AG08395 (cell line): ENCODE data around the gene TPCN2.
"Not testable (repeated sequence)": the region's sequence is repeated elsewhere in the genome, so short reads cannot be mapped to it uniquely, and the experiment has no call there.

Experiments used
- DNase-seq: peaks from one replicate; pipeline ENCODE4 v3.0.0; 2012; ENCODE audit warnings: mixed read lengths, low spot score

Gene TPCN2

DNA sequence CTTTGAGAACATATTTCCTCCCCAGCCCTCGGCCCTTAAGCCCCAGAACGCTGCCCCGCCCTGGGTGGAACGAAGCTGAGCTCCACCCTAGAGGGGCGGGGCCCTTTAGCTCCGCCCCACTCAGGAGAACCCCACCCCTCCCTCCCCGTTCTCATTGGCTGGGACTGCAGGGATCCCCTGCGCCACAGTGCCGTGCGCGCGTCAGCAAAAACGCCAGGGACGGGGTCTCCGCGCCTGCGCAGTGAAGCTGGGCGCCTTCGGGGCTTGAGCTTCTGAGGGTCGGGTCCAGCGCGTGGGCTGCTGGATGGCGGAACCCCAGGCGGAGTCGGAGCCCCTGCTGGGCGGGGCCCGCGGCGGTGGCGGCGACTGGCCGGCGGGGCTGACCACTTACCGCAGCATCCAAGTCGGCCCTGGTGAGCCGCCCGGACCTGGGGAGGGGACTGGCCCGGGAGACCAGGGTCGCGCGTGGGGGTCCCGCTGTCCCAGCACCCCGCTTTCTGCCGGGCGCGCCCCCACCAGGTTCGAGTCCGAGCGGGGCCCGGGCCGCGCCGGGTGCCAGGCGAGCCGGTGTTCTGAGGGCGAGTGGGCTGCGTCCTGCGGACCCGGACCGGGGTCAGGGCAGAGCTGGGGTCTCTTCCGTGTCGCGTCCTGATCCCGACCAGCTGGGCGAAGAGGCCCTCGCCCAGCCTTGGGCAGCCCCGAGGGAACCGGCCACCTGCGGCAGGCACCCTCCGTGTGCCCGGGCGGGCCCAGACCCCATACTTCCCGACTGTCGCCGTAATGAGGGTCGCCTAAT, at the start of gene TPCN2:
TPCN2 (plus strand) TSS at position 239 of the 796 bp plus-strand sequence; CDS start at position 305, 66 bp downstream.
- DNase-seq: peak; percentile 99

DNA sequence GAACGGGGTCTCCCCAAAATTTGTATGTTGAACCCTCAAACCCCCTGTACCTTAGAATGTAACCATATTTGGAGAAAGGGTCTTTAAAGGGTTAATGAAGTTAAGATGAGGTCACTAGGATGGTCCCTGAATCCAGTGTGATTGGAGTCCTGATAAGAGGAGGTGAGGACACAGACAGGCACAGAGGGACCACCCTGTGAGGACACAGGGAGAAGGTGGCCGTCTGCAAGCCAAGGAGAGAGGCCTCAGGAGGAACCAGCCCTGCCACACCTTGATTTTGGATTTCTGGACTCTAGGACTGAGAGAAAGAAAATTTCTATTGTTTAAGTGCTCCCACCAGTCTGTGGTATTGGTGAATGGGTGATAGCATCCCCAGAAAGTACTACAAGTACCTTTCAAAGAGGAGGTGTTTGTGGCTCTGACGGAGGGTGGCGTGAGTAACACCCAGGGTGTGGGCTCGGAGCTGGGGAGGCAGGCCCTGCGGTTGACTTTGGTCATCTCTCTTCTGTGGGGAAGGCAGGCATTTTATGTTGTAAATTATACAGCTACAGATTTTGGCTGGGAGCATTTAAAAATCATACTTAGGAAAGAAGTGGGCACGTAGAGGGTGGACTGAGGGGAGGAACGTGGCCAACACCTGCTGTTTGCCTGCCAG, 49.5 kb upstream of the TPCN2 start:
- no peak for DNase-seq

DNA sequence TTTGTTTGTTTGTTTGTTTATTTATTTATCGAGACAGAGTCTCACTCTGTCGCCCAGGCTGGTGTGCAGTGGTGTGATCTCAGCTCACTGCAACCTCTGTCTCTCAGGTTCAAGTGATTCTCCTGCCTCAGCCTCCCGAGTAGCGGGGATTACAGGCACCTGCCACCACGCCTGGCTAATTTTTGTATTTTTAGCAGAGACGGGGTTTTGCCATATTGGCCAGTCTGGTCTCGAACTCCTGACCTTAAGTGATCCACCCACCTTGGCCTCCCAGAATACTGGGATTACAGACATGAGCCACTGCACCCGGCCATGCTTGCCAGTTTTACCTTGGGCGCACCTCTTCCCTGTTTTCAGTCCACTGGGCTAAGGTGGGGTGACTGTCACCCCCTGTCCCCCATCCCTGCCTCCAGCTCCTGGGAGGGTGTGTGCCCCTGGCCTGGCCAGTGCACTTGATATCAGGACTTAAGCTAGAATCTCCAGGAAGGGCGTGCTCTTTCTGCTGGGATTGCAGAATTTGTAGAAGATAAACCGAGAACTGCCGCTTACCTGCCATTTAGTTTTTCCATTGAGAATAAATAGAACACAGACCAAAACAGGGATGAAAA, 48.9 kb upstream of the TPCN2 start:
- not testable (repeated sequence) for DNase-seq

DNA sequence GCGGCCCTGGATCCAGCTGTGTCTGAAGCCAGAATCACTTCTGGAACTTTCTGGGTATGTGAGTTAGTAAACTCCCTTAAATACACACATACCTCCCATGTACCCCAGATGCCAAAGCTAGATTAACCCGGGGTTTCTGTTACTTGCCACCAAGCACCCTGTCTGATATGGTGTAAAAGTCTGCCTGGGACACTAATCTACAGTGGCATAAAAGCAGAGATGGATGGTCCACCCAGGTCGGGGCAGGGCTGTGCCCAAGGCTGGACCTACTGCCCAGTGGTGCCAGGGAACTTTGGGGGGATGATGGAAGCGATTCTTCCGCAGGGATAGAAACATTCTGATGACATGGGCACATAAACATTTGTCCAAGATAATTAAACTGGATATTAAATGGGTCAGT, 48.3 kb upstream of the TPCN2 start:
- DNase-seq: no peak

DNA sequence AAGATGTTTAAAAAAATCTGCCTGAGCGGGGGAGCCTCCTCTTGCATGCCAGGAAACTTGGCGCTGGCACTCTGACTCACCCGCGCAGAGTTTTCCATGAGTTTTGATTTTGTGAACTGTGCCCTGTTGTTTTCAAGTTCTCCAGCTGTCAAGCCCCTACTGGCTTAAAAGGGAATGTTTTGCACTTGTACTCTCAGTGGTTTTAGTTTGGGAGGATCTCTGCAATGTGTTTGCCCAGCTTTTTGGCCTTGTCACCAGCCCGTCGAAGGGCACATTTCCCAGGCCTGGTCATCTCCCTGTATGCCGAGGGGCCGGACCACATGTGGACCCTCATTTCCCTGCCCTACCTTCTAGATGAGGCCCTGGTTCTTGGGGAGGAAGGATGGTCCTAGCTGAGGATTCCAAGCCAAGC, 47.9 kb upstream of the TPCN2 start:
- DNase-seq: peak; percentile 92

DNA sequence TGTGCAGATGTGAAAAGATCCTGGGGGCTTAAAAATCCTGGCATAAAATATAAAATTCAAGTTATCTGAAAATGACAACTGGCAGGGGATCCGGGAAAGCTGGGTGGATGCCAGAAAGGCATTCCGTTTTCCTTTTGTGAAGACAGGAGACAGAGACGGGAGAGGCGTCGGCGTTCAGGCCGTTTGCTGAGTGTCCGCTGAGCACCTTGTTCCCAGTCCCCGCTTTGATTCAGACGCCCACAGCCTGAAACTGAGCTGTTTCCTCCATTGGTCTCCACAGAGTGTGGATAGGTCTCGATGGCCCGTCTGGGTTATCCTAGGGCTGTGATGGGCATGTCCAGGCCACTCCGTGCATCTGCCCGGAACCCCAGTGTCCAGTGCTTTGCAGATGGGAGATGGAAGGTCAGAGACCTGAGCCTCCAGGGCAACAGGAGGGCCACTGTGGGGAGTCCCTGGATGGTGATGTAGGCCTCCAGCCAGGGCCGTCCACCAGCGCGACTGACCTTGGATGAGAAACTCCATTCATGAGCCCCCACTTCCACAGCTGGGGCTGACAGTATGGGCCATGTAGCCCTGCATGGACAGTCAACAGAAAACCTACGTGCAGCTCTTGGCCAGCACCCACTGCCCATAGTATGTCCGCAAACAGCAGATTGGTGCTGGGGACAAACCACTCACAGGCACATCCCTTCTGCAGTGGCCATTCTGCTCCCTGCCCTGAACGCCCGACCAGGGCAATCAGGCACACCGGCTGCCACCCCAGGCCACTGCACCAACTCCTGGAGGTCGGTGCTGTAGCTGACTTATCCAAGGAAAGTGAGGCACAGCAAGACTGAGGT, 47.3 kb upstream of the TPCN2 start:
- DNase-seq: no peak

DNA sequence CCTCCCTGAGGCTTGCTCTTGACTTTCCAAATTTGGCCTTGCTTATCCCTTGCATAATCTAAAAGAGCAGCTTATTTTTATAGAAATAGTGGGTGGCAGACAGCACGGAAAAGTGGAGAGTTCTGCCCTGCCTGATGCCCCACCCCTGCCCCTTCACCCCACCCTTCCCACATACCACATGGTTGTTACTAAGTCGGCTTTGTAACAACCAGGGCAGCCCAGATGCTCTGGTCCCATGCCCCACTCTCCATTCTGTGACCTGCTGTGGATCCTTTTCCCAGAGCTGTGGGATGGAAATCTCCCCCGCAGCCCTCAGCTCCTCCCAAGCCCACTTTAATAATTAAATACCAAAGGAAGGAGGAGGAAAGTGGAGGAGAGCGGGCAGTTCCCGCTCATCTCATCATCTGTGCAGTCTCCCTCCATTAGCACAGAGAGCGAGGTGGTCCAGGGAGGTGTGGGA, 46.6 kb upstream of the TPCN2 start:
- peak; percentile 53 for DNase-seq

DNA sequence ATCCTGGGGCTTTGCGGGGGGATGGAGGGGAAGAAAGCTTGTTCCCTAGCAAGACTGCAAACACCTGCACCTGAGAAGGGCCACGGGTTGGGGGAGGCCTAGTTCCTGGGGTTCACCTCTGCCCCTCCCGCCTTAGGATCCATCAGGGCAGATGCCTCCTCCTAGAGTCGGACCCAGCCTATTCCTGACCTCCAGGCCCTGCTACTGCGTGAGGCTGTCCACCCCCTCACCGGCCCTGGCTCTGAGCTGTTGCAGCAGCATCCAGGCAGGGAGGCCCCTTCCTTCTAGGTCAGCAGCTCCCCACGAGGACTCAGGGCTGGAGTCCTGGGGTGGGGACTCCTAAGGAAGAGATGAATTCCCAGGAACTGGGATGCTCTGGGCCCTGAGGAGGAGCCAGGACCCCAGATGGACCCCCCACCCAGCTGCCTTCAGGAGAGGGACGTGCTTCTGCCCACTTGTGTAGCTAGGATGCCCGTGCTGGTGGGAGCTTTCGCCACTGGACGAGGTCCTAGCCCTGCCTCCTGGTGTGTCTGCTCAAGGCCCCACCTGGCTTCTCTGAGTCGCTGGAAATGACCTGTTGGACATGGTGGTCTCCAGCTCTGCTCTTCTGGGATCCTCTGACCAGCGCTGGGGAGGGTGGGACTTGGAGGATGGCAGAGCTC, 46.0 kb upstream of the TPCN2 start:
- no peak for DNase-seq

DNA sequence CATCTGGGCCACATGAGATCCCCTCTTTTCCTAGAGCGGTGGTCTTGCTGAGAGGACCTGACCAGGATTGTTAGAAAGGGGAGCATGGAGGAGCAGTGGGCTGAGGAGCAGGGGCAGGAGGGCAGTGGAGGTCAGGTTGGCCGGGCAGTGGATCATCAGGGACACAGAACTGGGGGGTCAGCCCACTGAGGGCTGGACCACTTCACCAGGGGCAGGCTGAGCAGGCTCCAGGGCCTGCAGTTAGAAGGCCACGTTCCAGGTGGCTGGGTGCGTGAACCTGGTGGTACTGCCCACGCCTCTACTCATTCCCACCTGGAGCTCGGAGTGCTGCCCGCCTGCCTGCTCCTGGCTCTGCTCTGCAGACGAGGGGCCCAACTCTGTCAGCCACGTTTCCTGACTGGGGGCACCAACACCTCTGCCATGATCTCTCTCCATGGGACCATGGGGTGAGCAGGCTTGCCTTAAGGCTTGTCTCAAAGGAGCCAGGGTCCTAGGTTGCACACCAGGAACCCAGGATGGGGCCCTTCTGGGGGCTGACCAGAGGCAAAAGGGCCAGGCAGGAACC, 45.3 kb upstream of the TPCN2 start:
- DNase-seq: no peak

DNA sequence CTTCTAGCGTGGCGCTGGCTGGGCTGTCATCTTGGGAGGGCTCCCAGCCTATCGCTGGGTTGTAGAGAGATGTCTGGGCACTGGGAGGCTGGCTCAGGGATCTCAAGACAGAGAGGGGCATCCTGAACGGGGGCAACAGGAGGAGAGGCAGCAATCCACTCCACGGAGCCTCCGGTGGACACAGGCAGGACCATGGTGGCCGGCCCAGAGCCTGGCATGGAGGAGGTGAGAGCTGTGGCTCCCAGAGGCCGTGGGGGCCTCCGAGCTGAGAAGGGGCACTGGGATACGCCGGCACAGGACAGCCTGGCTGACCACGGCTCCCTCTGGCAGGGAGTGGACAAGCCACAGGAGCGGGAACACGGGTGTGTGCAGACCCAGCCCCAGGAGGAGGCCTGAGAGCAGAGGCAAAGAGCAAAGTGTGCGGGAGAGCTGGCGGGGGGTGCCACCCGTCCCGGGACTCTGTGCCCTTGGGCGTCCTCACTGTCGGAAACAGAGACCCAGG, 44.8 kb upstream of the TPCN2 start:
- DNase-seq: no peak

DNA sequence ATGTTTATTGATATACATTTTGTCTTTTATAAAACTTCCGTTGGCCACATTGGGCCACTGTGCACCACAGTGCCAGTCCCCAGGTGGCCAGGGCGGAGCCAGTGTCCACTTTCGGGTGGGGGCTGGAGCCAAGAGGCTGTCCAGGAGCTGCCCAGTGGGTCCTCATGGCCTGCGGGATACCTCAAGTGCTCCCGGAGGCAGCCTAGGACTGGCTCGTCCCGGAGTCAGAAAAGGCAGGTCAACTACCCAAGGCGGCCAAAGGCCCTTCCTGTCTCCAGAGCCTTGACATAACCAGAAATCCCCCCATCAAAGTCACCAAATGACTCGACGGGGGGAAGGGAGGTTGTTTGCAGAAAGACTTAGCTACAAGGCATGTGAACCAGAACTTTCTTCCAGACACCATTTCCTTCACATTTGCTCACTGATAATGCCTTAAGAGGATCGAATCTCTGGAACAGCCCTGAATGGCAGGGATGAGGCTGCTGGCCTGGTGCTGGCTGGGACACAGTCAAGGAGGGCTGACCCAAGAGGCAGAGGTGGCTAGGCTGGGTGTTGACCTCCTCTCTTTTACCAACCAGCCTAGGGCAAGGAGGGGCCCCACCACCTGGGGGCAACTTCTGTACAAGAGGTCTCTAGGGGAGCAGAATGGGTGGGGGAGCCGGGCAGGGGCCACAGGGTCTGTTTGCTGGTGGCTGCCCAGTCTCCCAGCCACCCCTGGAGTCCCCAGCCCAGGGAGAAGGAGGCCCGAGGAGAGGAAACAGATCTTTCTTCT, 44.1 kb upstream of the TPCN2 start:
- no peak for DNase-seq

DNA sequence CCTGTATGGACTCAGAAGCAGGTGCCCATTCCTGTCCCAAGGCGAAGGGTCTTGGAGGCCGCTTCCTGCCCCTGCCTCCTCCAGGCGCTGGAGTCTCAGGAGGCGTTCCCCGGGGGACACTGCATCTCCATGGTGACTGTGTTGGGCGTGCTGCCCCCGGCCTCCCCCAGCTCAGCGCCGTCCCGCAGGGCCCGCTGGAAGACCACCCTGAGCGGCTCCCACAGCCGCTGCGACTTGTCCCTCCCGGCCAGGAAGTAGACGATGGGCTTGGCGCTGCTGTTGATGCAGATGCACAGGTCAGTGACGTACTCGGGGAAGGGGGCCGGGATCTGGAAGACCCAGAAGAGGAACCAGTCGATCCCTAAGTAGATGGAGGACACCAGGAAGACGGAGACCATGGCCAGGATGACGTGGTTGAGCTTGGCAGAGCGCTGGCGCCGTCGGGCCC, 43.5 kb upstream of the TPCN2 start:
- DNase-seq: no peak

DNA sequence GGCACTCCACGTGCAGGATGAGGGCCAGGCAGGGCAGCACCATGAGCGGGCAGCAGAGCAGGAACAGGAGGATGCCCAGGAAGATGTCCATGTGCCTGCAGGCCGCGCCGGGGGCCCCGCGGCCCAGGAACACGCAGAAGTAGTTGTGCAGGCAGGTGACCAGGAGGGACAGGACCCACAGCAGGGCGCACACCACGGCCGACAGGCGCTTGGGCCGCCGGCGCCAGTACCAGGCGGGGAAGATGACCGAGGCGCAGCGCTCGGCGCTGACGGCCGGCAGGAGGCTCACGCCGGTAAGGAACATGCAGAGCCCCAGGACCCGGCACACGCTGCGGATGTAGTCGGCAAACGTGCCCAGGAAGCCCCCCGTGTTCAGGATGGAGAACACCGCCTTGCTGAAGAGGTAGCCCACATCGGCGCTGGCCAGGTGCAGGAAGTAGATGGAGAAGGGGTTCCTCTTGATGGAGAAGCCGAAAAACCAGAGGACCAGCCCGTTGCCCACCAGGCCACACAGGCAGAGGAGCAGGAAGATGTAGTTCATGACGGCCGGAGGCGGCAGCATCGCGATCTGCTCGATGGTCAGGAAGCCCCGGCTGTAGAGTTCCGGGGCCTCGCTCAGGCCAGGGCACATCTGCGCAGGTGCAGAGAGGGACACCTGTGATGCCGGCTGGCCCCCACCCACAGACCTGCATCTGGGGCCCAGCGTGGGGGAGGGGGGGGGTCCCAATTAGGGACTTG, 42.9 kb upstream of the TPCN2 start:
- DNase-seq: no peak

DNA sequence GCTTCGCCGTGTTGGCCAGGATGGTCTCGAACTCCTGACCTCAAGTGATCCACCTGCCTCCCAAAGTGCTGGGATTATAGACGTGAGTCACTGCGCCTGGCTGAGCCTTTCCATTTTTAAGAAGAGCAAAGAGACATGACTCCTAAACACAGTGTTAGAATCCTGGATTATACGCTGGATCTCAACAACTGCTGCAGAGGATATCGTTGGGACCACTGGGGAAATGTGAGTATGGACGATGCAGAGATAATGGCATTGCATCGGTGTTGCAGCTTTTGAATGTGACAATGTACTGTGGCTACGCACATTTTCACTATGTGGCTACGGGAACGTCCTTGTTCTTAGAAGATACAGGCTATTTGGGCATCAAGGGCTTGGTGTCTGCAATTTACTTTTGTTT, 41.9 kb upstream of the TPCN2 start:
- no peak for DNase-seq

DNA sequence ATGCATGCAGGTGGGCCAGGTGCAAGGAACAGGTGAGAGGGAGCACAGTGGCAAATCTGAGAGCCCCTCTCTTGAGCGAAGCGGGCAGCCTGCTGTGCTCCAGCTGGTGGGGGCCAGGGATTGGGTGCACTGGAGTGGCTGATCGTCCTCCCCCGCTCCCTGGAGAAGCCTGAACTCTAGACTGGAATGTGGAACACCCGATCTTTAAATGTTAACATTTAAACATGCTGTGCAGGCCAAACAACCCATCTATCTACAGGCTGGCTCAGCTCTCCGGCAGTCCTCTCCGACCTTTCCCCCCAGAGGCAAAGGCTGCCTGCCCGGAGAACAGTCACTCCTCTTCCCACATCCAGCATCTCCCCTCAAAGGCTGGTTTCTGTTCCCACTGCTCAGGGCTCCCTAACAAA, 40.8 kb upstream of the TPCN2 start:
- DNase-seq: no peak

DNA sequence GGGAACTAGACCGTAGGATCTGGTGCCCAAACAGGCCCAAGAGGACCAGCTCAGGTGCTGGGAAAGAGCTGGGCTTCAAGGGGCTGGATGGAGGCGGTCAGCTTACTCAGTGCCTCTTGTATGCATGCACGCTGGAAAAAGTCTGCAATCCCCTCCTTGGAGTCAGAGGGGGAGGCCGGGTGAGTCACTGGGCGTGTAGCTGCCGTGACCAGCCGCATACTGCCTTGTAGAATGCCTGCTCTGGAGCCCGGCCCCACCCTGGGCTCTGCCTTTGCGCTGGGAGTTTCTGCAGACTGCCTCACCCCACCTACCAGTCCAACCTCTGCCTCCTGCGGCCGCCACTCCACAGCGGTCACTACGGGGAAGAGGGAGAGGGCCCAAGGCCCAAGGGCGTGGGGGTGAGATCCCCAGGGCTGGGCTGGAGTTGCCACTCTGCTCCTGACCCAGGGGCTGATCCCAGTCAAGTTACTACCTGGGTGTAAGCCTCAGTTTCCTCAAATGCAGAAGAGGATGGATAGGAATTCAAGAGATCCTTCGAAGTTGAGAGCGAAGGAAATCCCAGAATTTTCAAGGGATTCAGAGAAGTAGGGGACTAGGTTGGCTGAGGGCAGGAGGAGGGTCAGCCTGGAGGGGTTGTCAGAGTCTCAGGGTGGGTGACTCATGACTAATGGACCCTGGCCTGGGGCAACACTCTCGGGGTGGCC, 39.8 kb upstream of the TPCN2 start:
- peak; percentile 98 for DNase-seq

DNA sequence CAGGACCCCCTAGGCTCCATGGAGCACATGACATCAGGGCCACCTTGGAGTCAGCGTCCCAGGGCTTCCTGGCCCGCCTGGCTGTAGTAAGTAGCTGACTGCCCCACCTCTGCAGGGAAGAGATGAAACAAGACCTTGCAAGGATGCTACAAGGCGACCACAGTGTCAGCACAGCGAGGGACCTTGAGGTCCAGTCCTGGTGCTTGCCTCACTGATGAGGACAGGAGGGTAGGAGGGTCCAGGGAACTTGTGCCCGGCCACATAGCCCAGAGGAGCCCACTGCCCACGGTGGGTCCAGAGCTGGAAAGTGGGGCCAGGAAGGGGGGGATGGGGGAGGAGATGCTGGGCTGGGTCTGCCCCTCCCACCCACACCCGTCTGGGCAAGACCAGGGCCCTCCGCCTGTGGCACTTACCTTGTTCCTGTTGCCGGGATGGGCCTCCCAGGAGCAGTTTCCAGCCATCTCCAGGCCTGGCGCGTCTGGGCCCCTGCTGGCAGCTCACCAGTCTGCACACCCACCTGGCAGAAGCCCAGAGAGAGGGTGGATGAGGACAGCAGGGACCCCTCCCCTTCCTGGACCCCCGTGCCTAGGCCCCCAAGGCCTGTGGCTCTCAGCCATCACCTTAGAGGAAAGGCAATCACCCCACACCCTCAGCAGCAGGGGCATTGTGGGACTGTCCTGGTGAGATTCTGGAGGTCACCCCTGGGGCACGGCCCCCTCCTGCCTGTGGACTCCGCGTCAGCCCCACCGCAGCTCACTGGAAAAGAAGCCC, 39.1 kb upstream of the TPCN2 start:
- DNase-seq: no peak

DNA sequence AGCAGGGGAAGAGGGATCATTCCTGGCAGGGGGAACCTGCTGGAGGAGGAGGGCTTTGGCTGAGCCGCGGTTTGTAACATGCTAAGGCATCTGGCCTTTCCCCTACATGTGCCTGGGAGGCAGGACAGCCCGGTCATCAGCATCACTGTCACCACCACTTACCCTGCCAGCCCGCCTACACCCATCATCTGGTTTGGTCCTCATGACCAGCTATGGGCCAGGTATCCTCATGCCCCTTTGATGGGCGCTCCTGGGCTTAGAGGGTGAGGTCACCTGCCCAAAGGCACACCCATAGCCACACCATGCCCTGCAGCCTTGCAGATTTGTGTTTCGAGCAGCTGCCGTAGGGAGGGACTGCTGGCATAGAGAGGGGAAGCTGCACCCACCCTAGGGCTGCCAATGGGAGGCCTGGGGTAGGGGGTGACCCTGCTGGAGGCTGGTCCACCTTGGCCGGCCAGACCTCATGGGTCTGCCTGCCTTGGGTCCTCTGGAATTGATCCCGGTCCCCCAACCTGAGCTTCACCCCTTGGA, 38.3 kb upstream of the TPCN2 start:
- DNase-seq: peak; percentile 19
